ENCODE measurements around the gene ORAI3.

DNA sequence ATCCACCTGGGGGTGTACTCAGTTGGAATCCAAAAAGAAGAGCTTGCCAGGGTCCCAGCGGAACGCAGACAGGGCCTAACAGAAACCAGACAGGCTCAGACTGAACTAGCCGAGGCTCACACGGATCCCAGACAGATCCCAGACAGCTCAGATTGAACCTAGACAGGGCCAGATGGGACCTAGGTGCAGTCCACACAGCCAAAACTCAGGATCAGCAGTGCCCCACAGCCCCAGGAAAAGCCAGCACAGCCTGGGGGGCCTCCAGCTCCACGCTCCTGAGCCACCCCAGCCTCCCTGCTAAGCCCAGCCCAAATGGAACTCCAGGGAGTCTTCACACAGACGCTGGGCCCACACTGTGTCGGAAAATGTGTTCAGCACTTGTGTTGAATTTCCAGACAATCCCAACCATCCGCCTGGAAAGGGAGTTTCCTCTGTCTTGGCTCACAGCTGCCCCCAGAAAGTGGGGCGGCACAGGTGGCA is 54.0 kb downstream of the ORAI3 start:
- TF ChIP-seq, protein P1, sequence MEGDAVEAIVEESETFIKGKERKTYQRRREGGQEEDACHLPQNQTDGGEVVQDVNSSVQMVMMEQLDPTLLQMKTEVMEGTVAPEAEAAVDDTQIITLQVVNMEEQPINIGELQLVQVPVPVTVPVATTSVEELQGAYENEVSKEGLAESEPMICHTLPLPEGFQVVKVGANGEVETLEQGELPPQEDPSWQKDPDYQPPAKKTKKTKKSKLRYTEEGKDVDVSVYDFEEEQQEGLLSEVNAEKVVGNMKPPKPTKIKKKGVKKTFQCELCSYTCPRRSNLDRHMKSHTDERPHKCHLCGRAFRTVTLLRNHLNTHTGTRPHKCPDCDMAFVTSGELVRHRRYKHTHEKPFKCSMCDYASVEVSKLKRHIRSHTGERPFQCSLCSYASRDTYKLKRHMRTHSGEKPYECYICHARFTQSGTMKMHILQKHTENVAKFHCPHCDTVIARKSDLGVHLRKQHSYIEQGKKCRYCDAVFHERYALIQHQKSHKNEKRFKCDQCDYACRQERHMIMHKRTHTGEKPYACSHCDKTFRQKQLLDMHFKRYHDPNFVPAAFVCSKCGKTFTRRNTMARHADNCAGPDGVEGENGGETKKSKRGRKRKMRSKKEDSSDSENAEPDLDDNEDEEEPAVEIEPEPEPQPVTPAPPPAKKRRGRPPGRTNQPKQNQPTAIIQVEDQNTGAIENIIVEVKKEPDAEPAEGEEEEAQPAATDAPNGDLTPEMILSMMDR (IDR thresholded peaks at IDR 0.05): no peak
- TF ChIP-seq EZH2 (IDR thresholded peaks at IDR 0.05): no peak
